HFF-Myc (cell line): Measurements from ENCODE around the gene PYGM.

Experiments used
- DNase-seq: peaks from one replicate; pipeline ENCODE4 v3.0.0-alpha.2; 2011; ENCODE audit warnings: low read depth; ENCODE audit errors: extremely low read depth
- H3K4me3 ChIP-seq: replicated peaks from 2 replicates; pipeline ENCODE4 v1.5.1; 2011; ENCODE audit warnings: low read depth, mild to moderate bottlenecking, control low read depth, low read length
- TF ChIP-seq, protein P1 (sequence below): IDR thresholded peaks from 2 replicates; pipeline ENCODE4 v1.5.1; 2012; ENCODE audit warnings: mild to moderate bottlenecking, low read depth, low read length, control low read depth; ENCODE audit errors: missing control alignments

The PYGM gene

GRCh38 chr11:64753380-64754123, 6.2 kb downstream of the PYGM start:
- H3K4me3 ChIP-seq, result no peak overlapping the region
- TF ChIP-seq, protein P1, sequence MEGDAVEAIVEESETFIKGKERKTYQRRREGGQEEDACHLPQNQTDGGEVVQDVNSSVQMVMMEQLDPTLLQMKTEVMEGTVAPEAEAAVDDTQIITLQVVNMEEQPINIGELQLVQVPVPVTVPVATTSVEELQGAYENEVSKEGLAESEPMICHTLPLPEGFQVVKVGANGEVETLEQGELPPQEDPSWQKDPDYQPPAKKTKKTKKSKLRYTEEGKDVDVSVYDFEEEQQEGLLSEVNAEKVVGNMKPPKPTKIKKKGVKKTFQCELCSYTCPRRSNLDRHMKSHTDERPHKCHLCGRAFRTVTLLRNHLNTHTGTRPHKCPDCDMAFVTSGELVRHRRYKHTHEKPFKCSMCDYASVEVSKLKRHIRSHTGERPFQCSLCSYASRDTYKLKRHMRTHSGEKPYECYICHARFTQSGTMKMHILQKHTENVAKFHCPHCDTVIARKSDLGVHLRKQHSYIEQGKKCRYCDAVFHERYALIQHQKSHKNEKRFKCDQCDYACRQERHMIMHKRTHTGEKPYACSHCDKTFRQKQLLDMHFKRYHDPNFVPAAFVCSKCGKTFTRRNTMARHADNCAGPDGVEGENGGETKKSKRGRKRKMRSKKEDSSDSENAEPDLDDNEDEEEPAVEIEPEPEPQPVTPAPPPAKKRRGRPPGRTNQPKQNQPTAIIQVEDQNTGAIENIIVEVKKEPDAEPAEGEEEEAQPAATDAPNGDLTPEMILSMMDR, result no peak
- DNase-seq, result no peak

- TF ChIP-seq, protein P1, result no peak
- H3K4me3 ChIP-seq, result no peak overlapping the region
- no peak for DNase-seq
These were observed 6.8 kb downstream of the PYGM start for GRCh38 chr11:64753019-64753379.

GRCh38 chr11:64752175-64752970, 7.4 kb downstream of the PYGM start:
- no peak for DNase-seq
- no peak overlapping the region for H3K4me3 ChIP-seq
- TF ChIP-seq, protein P1, result no peak

- DNase-seq, result no peak
- no peak overlapping the region for H3K4me3 ChIP-seq
- TF ChIP-seq, protein P1, result no peak
These were observed 8.2 kb downstream of the PYGM start for GRCh38 chr11:64751580-64751979.

- H3K4me3 ChIP-seq, result no peak overlapping the region
- TF ChIP-seq, protein P1, result no peak
- no peak for DNase-seq
These were observed 8.6 kb downstream of the PYGM start for GRCh38 chr11:64751136-64751535.

DNA sequence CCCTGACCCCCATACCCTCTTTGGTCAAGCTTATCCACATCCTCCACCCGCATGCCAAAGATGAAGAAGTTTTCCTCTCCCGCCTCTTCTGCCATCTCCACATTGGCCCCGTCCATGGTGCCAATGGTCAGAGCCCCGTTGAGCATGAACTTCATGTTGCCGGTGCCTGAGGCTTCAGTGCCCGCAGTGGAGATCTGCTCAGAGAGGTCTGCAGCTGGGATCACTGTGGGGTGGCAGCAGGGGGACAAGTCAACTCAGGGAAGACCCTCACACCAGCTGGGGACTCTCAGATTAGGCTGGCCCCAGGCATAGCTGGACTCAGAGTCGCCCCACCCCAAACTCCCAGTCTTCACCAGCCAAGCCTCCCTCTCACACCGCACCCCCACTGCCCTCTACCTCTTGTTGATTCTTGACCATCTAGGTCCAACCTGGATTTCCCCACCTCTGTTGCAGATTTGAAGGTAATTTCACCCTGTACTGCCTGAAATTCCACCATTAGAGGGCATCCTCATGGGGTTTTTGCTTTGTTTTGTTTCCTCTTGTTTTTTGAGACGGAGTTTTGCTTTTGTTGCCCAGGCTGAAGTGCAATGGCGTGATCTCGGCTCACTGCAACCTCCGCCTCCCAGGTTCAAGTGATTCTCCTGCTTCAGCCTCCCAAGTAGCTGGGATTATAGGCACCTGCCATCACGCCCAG, 9.3 kb downstream of the PYGM start:
- no peak for DNase-seq
- TF ChIP-seq, protein P1, result no peak
- no peak overlapping the region for H3K4me3 ChIP-seq
